Epithelial cell of proximal tubule (primary cell): ENCODE measurements around the gene ZNF780A. TPM values are rescaled to one million over a fixed set of nuclear protein-coding genes. Genes with fewer than 3 reads are reported as not detected.
"Not testable (repeated sequence)": the region's sequence is repeated elsewhere in the genome, so short reads cannot be mapped to it uniquely, and the experiment has no call there.

Experiments used
- DNase-seq: peaks from one replicate; pipeline ENCODE4 v3.0.0-alpha.2; 2011; ENCODE audit warnings: low read depth
- H3K4me3 ChIP-seq: 2 replicates; pipeline ENCODE4 v1.5.1; 2011; ENCODE audit warnings: low read depth, mild to moderate bottlenecking, low read length
- total RNA-seq: library from RNA; depleted of rRNA; stranded (reverse); fragments of >200 nt; gene quantifications from 2 replicates; pipeline ENCODE4 v1.2.3, GENCODE V29; 2015
- TF ChIP-seq, protein P1 (sequence below): conservative IDR thresholded peaks from 2 replicates; pipeline ENCODE4 v1.5.1; 2012; ENCODE audit warnings: low read depth, mild to moderate bottlenecking, low read length

ZNF780A gene
- total RNA-seq, 1 donor from 2014 or later, result 12.5 TPM

DNA sequence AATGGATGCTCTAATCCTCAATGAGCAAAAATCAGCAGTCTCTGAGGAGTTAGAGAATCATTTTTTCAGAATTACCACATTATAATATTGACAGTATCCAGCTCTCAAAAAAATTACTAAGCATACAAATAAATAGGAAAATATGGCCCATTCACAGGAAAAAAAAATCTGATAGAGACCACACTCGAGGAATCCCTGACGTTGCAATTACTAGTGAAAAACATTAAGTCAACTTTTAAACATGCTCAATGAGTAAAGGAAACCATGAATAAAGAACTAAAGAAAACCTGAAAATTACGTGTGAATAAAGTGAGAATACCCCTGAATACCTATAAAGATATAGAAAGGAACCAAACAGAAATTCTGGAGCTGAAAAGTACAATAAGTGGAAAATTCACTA is 38.7 kb upstream of the ZNF780A start:
- H3K4me3 ChIP-seq, result no peak overlapping the region
- no peak for DNase-seq
- TF ChIP-seq, protein P1, sequence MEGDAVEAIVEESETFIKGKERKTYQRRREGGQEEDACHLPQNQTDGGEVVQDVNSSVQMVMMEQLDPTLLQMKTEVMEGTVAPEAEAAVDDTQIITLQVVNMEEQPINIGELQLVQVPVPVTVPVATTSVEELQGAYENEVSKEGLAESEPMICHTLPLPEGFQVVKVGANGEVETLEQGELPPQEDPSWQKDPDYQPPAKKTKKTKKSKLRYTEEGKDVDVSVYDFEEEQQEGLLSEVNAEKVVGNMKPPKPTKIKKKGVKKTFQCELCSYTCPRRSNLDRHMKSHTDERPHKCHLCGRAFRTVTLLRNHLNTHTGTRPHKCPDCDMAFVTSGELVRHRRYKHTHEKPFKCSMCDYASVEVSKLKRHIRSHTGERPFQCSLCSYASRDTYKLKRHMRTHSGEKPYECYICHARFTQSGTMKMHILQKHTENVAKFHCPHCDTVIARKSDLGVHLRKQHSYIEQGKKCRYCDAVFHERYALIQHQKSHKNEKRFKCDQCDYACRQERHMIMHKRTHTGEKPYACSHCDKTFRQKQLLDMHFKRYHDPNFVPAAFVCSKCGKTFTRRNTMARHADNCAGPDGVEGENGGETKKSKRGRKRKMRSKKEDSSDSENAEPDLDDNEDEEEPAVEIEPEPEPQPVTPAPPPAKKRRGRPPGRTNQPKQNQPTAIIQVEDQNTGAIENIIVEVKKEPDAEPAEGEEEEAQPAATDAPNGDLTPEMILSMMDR, result no peak

GRCh38 chr19:40128991-40129390 is 38.2 kb upstream of the ZNF780A start:
- DNase-seq, result no peak
- TF ChIP-seq, protein P1, result no peak
- no peak overlapping the region for H3K4me3 ChIP-seq

- H3K4me3 ChIP-seq, result no peak overlapping the region
- no peak for DNase-seq
- TF ChIP-seq, protein P1, result no peak
Observed at GRCh38 chr19:40119380-40119779, 28.6 kb upstream of the ZNF780A start.

DNA sequence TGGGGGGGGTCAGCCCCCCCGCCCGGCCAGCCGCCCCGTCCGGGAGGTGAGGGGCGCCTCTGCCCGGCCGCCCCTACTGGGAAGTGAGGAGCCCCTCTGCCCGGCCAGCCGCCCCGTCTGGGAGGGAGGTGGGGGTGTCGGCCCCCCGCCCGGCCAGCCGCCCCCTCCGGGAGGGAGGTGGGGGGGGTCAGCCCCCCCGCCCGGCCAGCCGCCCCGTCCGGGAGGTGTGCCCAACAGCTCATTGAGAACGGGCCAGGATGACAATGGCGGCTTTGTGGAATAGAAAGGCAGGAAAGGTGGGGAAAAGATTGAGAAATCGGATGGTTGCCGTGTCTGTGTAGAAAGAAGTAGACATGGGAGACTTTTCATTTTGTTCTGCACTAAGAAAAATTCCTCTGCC is 27.9 kb upstream of the ZNF780A start:
- not testable (repeated sequence) for H3K4me3 ChIP-seq, DNase-seq

- H3K4me3 ChIP-seq, result no peak overlapping the region
- DNase-seq, result no peak
- TF ChIP-seq, protein P1, result no peak
Observed at GRCh38 chr19:40116075-40116474, 25.3 kb upstream of the ZNF780A start.

- not testable (repeated sequence) for H3K4me3 ChIP-seq, DNase-seq
Observed at GRCh38 chr19:40114119-40114518, 23.4 kb upstream of the ZNF780A start.

DNA sequence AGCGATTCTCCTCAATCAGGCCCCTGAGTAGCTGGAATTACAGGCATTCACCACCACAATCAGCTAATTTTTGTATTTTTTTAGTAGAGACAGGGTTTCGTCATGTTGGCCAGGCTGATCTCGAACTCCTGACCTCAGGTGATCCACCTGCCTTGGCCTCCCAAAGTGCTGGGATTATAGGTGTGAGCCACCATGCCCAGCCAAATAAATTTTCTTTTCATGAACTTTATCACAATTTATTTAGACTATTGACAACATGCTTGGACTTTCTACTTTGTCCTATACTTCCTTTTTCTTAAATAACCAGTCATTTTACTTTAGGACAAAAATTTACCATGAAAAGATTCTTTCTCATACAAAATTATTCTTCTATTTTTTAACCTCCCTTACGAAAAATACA is 21.5 kb upstream of the ZNF780A start:
- H3K4me3 ChIP-seq, DNase-seq: not testable (repeated sequence)

GRCh38 chr19:40110570-40110969 is 19.8 kb upstream of the ZNF780A start:
- H3K4me3 ChIP-seq, result no peak overlapping the region
- TF ChIP-seq, protein P1, result no peak
- no peak for DNase-seq

DNA sequence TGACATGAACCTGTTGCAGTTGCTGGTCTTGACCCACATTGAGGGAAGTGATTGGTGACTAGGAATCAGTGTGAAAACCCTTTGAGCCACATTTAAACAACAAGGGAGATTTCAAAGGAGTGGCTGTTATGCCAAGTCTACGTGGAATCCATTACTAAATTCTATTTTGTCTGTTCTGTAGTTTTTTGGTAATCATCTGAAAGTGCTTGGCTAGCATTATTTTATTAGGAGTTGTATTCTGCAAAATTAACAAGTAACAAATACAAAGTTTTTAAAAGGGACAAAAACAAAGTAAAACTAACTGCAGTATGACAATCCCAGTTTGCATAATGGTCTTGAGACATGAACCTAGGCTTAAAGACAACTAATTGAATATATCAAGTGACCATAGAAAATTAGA is 14.0 kb upstream of the ZNF780A start:
- H3K4me3 ChIP-seq, result no peak overlapping the region
- TF ChIP-seq, protein P1, result no peak
- DNase-seq, result no peak
